ENCODE data around the gene CRIP1. TPM values are rescaled to one million over a fixed set of nuclear protein-coding genes. Genes with fewer than 3 reads are reported as not detected.

The CRIP1 gene
- polyA plus RNA-seq, 1 experiment, result 0.74 TPM

- peaks cover 17% of the 10 kb centered on the region for H3K27me3 ChIP-seq (ENCODE audit: control insufficient read depth, insufficient read depth, low read length)
- no peak for DNase-seq (ENCODE audit: low read depth, low spot score)
- ChIA-PET CTCF (interaction anchor here (0.6 to 2.0 kb wide), 2 partner anchors 161 to 905 kb away, joined by 3 to 8 read pairs; no protein-coding TSS in a partner anchor), POLR2A (no interaction called here)
- no peak overlapping the region for H3K4me3 ChIP-seq (ENCODE audit: low read depth, low read length)
- TF ChIP-seq, protein P1, sequence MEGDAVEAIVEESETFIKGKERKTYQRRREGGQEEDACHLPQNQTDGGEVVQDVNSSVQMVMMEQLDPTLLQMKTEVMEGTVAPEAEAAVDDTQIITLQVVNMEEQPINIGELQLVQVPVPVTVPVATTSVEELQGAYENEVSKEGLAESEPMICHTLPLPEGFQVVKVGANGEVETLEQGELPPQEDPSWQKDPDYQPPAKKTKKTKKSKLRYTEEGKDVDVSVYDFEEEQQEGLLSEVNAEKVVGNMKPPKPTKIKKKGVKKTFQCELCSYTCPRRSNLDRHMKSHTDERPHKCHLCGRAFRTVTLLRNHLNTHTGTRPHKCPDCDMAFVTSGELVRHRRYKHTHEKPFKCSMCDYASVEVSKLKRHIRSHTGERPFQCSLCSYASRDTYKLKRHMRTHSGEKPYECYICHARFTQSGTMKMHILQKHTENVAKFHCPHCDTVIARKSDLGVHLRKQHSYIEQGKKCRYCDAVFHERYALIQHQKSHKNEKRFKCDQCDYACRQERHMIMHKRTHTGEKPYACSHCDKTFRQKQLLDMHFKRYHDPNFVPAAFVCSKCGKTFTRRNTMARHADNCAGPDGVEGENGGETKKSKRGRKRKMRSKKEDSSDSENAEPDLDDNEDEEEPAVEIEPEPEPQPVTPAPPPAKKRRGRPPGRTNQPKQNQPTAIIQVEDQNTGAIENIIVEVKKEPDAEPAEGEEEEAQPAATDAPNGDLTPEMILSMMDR (IDR thresholded peaks at IDR 0.05; ENCODE audit: low read depth, low read length), result no peak
- H3K9me3 ChIP-seq (ENCODE audit: control insufficient read depth, insufficient read depth, low read length), result peaks cover 3% of the 10 kb centered on the region; the same call in 1 of the 2 replicates
- H3K27ac ChIP-seq (ENCODE audit: low read depth, low read length), result no peak overlapping the region
Measured at GRCh38 chr14:105531894-105532623, 45.4 kb downstream of the CRIP1 start.

- Histone ChIP-seq H3K27ac (ENCODE audit: low read depth, low read length) (no peak overlapping the region), H3K9me3 (ENCODE audit: control insufficient read depth, insufficient read depth, low read length) (peaks cover 3% of the 10 kb centered on the region; the same call in 1 of the 2 replicates), H3K27me3 (ENCODE audit: control insufficient read depth, insufficient read depth, low read length) (peaks cover 20% of the 10 kb centered on the region), H3K4me3 (ENCODE audit: low read depth, low read length) (no peak overlapping the region)
- CTCF ChIA-PET, result interaction anchor here (0.6 to 2.0 kb wide), 4 partner anchors 16 to 905 kb away, joined by 3 to 8 read pairs (median 4); no protein-coding TSS in a partner anchor
- no peak for DNase-seq (ENCODE audit: low read depth, low spot score)
- POLR2A ChIA-PET, result no interaction called here
- TF ChIP-seq, protein P1 (IDR thresholded peaks at IDR 0.05; ENCODE audit: low read depth, low read length), result peak; percentile 43
Measured at GRCh38 chr14:105532735-105533141, 46.1 kb downstream of the CRIP1 start.

GRCh38 chr14:105533391-105533790 is 46.7 kb downstream of the CRIP1 start:
- CTCF ChIA-PET, result interaction anchor here (1.1 to 2.0 kb wide), 3 partner anchors 16 to 162 kb away, joined by 4 to 8 read pairs (median 5); no protein-coding TSS in a partner anchor
- Histone ChIP-seq H3K27me3 (ENCODE audit: control insufficient read depth, insufficient read depth, low read length) (peaks cover 20% of the 10 kb centered on the region), H3K27ac (ENCODE audit: low read depth, low read length) (no peak overlapping the region), H3K9me3 (ENCODE audit: control insufficient read depth, insufficient read depth, low read length) (peaks cover 3% of the 10 kb centered on the region; the same call in 1 of the 2 replicates), H3K4me3 (ENCODE audit: low read depth, low read length) (no peak overlapping the region)
- no peak for DNase-seq (ENCODE audit: low read depth, low spot score)
- TF ChIP-seq, protein P1 (IDR thresholded peaks at IDR 0.05; ENCODE audit: low read depth, low read length), result no peak
- POLR2A ChIA-PET, result no interaction called here

- ChIA-PET POLR2A (no interaction called here), CTCF (interaction anchor here (1.1 to 2.0 kb wide), 3 partner anchors 15 to 163 kb away, joined by 4 to 8 read pairs (median 5); no protein-coding TSS in a partner anchor)
- Histone ChIP-seq H3K27me3 (ENCODE audit: control insufficient read depth, insufficient read depth, low read length) (peaks cover 20% of the 10 kb centered on the region), H3K27ac (ENCODE audit: low read depth, low read length) (no peak overlapping the region), H3K4me3 (ENCODE audit: low read depth, low read length) (no peak overlapping the region), H3K9me3 (ENCODE audit: control insufficient read depth, insufficient read depth, low read length) (peaks cover 3% of the 10 kb centered on the region; the same call in 1 of the 2 replicates)
- DNase-seq (ENCODE audit: low read depth, low spot score), result no peak
- TF ChIP-seq, protein P1 (IDR thresholded peaks at IDR 0.05; ENCODE audit: low read depth, low read length), result no peak
Measured at GRCh38 chr14:105533811-105534498, 47.3 kb downstream of the CRIP1 start.
